ENCODE measurements around the gene F11R. TPM values are rescaled to one million over a fixed set of nuclear protein-coding genes. Genes with fewer than 3 reads are reported as not detected.
"Not testable (repeated sequence)": the region's sequence is repeated elsewhere in the genome, so short reads cannot be mapped to it uniquely, and the experiment has no call there.

F11R gene
- polyA plus RNA-seq, 3 donors from 2014 or later, result 11.5 to 53.2 (median 27.7) TPM

DNA sequence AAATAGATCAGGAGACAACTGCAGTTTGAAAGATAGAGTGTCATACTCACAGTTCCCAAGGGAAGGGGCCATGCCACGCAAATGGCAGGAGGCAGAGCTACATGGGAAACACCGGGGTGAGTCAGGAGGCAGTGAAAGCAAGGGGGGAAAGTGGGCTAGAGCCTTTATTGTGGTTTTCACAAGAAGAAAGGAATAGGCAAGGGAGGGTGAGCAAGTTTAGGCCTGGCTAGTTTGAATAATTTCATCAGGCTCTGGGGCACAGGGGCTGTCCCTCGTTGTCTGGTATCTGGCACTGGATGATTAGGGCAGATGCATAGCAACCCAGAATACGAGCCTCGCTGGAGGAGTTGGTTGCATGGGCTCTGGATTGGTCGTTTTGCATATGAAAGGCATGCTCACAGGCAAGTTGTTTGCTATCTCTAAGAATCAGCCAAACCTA is 49.3 kb downstream of the F11R start:
- no peak overlapping the region for H3K27ac Mint-ChIP-seq
- H3K36me3 Mint-ChIP-seq, result no peaks in the 10 kb centered on the region
- no peaks in the 10 kb centered on the region for H3K4me1 Mint-ChIP-seq
- peaks cover 4 to 9% (median 8%) of the 10 kb centered on the region in 3 donors for H3K27me3 Mint-ChIP-seq (ENCODE audit: low read depth in 3 of 3)
- no peak for DNase-seq
- H3K4me3 Mint-ChIP-seq, result no peak overlapping the region
- no peaks in the 10 kb centered on the region for H3K9me3 Mint-ChIP-seq

DNA sequence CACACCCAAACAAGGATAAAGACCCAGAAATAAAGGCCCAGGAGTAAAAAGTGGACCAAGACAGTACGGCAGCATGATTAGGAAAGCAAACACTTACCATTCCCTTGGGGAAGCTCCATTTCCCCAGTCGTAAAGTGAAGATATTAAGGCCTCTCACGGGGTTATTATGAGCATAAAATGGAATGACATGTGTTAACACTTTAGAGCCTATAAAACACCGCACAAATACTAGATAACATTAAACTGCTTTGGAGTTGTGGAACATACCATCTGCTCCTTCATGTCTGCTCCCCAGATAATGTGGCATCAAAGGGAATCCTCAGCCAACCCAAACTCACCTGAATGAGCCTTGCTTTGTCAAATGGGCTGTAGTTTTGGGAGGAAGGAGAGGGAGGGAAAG is 57.4 kb downstream of the F11R start:
- Mint-ChIP-seq H3K27me3 (ENCODE audit: low read depth in 3 of 3) (peaks cover 2% of the 10 kb centered on the region in 3 donors), H3K4me1 (no peaks in the 10 kb centered on the region), H3K4me3 (no peak overlapping the region), H3K27ac (no peak overlapping the region), H3K9me3 (no peaks in the 10 kb centered on the region), H3K36me3 (no peaks in the 10 kb centered on the region)
- DNase-seq, result no peak

DNA sequence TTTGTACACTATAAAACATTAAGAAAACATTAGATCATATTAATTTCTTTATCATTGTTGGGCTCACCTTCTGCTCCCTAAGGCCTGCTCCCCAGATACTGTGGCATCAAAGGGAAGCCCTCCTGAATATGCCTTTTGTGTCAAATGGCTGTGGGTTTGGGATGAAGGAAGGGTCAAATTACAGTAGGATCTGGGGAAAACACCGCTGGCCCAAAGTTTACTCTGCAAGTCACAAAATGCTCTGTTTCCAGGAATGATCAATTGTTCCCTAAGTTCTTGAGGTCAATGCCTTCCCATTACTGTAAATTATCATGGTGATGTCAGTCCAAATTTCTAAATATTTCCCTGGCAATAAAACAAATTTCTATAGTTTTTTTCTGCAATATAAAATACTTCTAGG is 59.5 kb downstream of the F11R start:
- Mint-ChIP-seq H3K9me3 (no peaks in the 10 kb centered on the region), H3K4me3 (no peak overlapping the region), H3K4me1 (no peaks in the 10 kb centered on the region), H3K36me3 (no peaks in the 10 kb centered on the region), H3K27me3 (ENCODE audit: low read depth in 3 of 3) (peaks cover 0 to 2% (median 0%) of the 10 kb centered on the region in 3 donors), H3K27ac (no peak overlapping the region)
- DNase-seq, result no peak

GRCh38 chr1:160956966-160957365 is 64.0 kb downstream of the F11R start:
- H3K27me3 Mint-ChIP-seq (ENCODE audit: low read depth in 3 of 3), result peaks cover 2 to 3% (median 2%) of the 10 kb centered on the region in 3 donors
- no peaks in the 10 kb centered on the region for H3K9me3 Mint-ChIP-seq
- no peak overlapping the region for H3K27ac Mint-ChIP-seq
- no peak for DNase-seq
- no peaks in the 10 kb centered on the region for H3K36me3 Mint-ChIP-seq
- no peak overlapping the region for H3K4me3 Mint-ChIP-seq
- peaks cover 0 to 3% of the 10 kb centered on the region in 2 donors for H3K4me1 Mint-ChIP-seq

DNA sequence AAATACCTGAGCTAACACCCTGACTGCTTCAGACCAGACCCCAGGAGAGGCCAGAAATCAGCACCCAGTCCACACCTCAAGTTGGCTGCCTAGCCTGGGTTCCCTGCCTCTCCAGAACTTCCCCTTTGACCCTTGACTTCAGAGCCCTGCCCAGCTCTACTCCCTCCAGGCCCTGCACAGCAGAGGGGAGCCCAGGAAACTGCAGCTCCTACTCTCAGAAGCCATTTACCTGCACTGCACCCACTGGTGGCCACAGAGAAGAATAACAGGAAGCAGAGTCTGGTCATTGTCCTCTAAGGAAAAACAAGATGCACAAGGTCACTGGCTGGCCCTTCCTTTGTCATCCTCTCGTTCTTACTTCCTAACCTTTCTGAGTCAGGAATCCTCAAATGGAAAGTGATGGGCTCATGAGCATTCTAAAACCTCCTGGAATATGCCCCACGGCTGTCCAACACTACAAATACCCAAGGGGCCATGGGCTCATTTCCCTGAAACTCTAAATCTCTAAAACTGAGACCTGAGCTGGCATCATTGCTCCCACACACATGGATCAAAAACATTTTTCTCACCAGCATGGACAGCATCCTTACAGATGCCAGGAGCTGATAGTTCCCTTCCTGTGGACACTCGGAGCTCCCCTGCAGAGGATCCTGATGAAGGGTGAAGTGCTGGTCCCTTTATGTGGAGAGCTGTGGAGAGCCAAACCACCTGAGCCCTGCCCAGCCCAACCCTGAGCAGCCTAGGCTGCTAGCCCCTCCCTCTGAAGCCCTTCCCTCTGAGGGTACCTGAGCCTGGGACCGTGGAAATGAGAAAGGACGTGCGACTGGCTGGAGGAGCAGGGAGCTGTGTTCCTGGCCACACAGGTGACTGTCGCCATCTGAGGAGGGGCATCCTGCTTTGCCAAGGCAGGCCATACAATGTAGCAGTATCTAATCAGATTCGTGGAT is 66.5 kb downstream of the F11R start, which contains the start of gene ITLN2:
Gene ITLN2, minus strand, starts transcription at position 652 of the 947 bp plus-strand sequence. Its CDS starts 68 bp downstream, at position 584.
- Mint-ChIP-seq H3K9me3 (no peaks in the 10 kb centered on the region), H3K27me3 (ENCODE audit: low read depth in 3 of 3) (peaks cover 2 to 3% (median 2%) of the 10 kb centered on the region in 3 donors), H3K4me3 (no peak within 1 kb of the TSS), H3K36me3 (no peaks in the 10 kb centered on the region), H3K4me1 (peaks cover 6% of the 10 kb centered on the region in 2 donors), H3K27ac (no peak within 1 kb of the TSS)
- DNase-seq, result peak; percentile 21 to 44 (median 35)

DNA sequence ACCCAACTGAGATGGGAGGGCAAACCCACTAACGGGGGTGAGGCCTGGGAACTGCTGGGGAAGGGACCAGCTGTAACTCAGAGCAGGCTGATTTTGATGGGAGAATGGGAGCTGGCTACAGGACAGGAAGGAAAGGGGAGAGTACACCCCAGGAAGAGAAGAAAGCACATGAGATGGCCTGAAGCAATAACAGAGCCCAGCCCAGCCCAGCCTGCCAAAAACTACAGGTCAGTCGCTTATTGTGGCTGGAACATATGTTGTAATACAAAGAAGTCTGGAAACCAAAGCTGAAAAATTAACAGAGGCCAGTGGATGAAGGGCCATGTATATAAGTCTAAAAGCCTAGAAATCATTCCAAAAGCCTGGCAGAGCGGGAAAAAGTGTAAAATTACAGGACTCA is 67.9 kb downstream of the F11R start:
- H3K27ac Mint-ChIP-seq, result no peak overlapping the region
- peaks cover 4 to 11% (median 7%) of the 10 kb centered on the region in 3 donors for H3K27me3 Mint-ChIP-seq (ENCODE audit: low read depth in 3 of 3)
- H3K4me1 Mint-ChIP-seq, result peaks cover 17 to 18% of the 10 kb centered on the region in 2 donors
- H3K4me3 Mint-ChIP-seq, result no peak overlapping the region
- no peaks in the 10 kb centered on the region for H3K36me3 Mint-ChIP-seq
- H3K9me3 Mint-ChIP-seq, result no peaks in the 10 kb centered on the region
- DNase-seq, result no peak

DNA sequence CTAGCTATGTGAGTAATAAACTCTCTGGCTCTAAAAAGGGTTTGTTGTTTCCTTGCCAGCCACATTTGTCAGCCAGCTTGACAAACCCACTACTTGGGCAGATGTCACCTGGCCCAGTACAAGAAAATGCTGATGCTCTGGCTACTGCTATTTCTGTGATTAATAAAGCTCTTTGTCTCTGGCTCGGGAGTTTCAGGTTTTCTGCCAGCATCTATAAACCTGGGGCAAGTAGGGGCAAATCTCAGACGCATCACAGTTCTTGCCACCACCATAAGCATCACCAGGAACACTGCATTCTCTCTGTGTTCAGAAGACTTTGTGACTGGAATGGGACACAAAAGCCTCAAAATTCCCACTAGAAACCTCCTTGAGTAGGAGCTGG is 68.8 kb downstream of the F11R start:
- Mint-ChIP-seq H3K4me1 (peaks cover 23 to 25% of the 10 kb centered on the region in 2 donors), H3K27me3 (ENCODE audit: low read depth in 3 of 3) (peaks cover 4 to 14% (median 7%) of the 10 kb centered on the region in 3 donors), H3K4me3 (no peak overlapping the region), H3K36me3 (no peaks in the 10 kb centered on the region), H3K9me3 (no peaks in the 10 kb centered on the region), H3K27ac (no peak overlapping the region)
- DNase-seq, result no peak

DNA sequence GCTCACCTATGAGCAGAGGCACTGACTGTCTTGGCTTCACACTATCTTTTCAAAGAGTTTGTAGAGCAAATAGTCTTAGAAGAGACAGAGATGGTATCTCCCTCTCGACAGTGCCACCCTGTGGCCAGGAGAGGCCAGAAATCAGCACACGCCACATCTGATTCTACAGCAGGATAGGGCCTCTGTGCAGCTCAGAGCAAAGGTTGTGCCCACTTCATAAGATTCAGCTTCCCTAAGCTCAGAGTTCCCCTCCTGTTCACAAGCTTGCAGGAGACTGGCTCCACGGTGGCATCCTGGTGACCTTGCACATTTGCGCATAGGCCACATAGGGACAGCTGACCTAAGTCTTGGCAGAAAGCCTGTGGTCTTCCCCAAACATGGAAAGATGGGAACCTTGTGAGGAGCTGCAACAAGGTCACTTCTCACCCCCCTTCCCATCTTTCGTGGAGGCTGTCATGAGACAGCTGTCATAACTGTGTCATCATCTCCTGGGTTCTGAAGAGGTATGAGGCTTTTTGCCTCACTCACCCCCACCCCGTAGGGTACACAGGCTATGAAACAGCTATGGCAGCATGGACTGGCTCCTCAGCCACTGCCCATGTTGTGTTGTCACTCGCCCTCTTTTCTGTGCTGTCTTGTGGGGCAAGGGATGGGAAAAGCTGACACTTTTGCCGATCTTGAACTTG is 69.4 kb downstream of the F11R start:
- H3K4me3 Mint-ChIP-seq, result no peak overlapping the region
- H3K9me3 Mint-ChIP-seq, result no peaks in the 10 kb centered on the region
- DNase-seq, result peak; percentile 49 to 66 (median 54)
- H3K36me3 Mint-ChIP-seq, result no peaks in the 10 kb centered on the region
- peaks cover 25 to 27% of the 10 kb centered on the region in 2 donors for H3K4me1 Mint-ChIP-seq
- no peak overlapping the region for H3K27ac Mint-ChIP-seq
- H3K27me3 Mint-ChIP-seq (ENCODE audit: low read depth in 3 of 3), result peaks cover 4 to 17% (median 7%) of the 10 kb centered on the region in 3 donors

DNA sequence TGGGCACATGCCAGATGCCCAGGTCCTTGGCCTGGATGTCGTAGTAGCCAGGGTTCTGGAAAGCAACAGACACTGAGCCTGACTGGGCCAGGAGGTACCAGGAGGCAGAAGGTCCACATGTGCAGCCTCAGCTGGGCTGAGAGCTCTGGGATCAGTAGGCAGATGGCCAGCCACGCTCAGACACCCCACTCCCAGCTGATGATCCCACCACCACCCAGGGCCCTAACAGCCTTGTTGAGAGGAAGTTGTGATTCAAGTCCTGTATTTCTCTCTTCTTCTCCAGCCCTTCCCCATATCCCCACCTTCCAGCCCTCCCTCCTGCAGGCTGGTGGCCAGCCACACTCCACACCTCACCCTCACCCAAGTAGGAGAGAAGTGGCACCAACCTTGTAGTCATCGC is 70.3 kb downstream of the F11R start:
- Mint-ChIP-seq H3K4me1 (peaks cover 25 to 27% of the 10 kb centered on the region in 2 donors), H3K4me3 (no peak overlapping the region), H3K9me3 (no peaks in the 10 kb centered on the region), H3K27ac (no peak overlapping the region), H3K36me3 (no peaks in the 10 kb centered on the region), H3K27me3 (ENCODE audit: low read depth in 3 of 3) (peaks cover 2 to 17% (median 7%) of the 10 kb centered on the region in 3 donors)
- no peak for DNase-seq

DNA sequence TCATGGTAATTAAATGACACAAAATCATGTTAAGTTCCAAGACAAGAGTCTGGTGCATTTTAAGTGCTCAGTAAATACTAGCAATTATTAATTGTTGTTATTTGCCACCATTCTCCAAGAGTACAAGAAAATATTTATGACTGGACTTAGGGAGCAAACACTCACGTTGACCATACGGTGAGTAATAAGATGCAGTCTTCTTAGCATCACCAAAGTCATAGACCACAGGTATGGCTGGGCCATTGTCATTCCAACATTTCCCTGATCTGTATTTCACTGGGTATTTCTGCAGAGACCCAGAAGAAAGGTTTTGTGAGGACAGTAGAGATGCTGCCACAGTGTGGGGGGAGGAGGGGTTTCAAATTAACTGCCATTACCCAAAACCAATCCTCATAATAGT is 71.1 kb downstream of the F11R start:
- Mint-ChIP-seq H3K4me3 (no peak overlapping the region), H3K9me3 (no peaks in the 10 kb centered on the region), H3K36me3 (no peaks in the 10 kb centered on the region), H3K27me3 (ENCODE audit: low read depth in 3 of 3) (peaks cover 2 to 17% (median 9%) of the 10 kb centered on the region in 3 donors), H3K4me1 (peaks cover 25 to 27% of the 10 kb centered on the region in 2 donors), H3K27ac (no peak overlapping the region)
- no peak for DNase-seq

- H3K9me3 Mint-ChIP-seq, DNase-seq, H3K36me3 Mint-ChIP-seq, H3K27ac Mint-ChIP-seq: not testable (repeated sequence)
- peaks cover 25 to 27% of the 10 kb centered on the region in 2 donors for H3K4me1 Mint-ChIP-seq
- peak overlapping the region in 1 of 5 donors; percentile 33 for H3K4me3 Mint-ChIP-seq
- peaks cover 2 to 17% (median 9%) of the 10 kb centered on the region in 3 donors for H3K27me3 Mint-ChIP-seq (ENCODE audit: low read depth in 3 of 3)
Measured at GRCh38 chr1:160949216-160949880, 71.6 kb downstream of the F11R start.

- H3K36me3 Mint-ChIP-seq, H3K9me3 Mint-ChIP-seq, H3K4me3 Mint-ChIP-seq, H3K27ac Mint-ChIP-seq, DNase-seq: not testable (repeated sequence)
- Mint-ChIP-seq H3K27me3 (ENCODE audit: low read depth in 3 of 3) (peaks cover 4 to 14% (median 9%) of the 10 kb centered on the region in 3 donors), H3K4me1 (peaks cover 24 to 25% of the 10 kb centered on the region in 2 donors)
Measured at GRCh38 chr1:160947174-160947759, 73.7 kb downstream of the F11R start.

GRCh38 chr1:160945881-160946280 is 75.1 kb downstream of the F11R start:
- not testable (repeated sequence) for H3K36me3 Mint-ChIP-seq, H3K27ac Mint-ChIP-seq, H3K9me3 Mint-ChIP-seq, H3K4me3 Mint-ChIP-seq, DNase-seq
- peaks cover 4 to 14% (median 6%) of the 10 kb centered on the region in 3 donors for H3K27me3 Mint-ChIP-seq (ENCODE audit: low read depth in 3 of 3)
- H3K4me1 Mint-ChIP-seq, result peaks cover 19 to 21% of the 10 kb centered on the region in 2 donors
